ENCODE results near the gene MAPK8IP3. TPM values are rescaled to one million over a fixed set of nuclear protein-coding genes. Genes with fewer than 3 reads are reported as not detected.
"Not testable (repeated sequence)": the region's sequence is repeated elsewhere in the genome, so short reads cannot be mapped to it uniquely, and the experiment has no call there.

The MAPK8IP3 gene
- total RNA-seq, 1 experiment from 2014 or later: 41.1 TPM

DNA sequence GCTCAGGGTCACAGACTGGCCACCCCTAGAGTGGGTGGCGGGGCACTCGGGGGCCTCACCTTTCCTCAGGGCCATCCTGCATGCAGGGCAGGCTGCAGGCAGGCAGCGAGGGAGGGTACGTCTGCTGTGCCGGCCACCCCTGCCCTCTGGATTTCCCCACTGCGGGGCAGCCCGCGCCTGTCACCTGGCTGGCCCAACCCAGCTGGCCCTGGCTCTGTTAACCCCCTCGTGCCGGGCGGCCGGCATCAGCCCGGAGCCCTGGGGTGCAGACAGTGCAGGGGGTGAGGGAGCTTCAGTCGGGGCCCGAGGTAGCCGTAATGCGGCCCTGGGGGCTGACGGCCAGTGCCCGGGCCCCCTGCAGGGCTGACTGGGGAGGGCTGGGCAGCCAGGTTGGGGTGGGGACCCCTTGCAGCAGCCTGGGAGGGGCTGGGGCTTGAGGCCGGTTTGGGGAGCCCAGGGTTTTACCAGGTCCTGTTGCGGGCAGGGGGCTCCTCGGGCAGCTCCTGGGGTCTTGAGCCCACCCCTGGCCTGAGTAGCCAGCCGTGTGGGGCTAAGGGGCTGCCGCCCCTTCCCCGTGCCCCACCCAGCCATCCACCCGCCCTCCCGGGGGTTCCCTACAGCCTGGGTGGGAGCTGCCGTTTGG lies 87.7 kb downstream of the MAPK8IP3 start, which contains the start of gene IGFALS:
TSS of gene IGFALS (minus strand) at position 128 of the 643 bp plus-strand sequence. CDS start at position 75, 53 bp downstream.
- H3K9me2 ChIP-seq (replicated peaks; ENCODE audit: low read length): no peaks in the 10 kb centered on the region
- H3K79me2 ChIP-seq (ENCODE audit: low read length): no peaks in the 10 kb centered on the region
- DNase-seq (no peak), ATAC-seq (no peak)
- POLR2A ChIA-PET (ENCODE audit: unreplicated experiment): no interaction called here
- H3K36me3 ChIP-seq (ENCODE audit: low read depth, low read length): no peaks in the 10 kb centered on the region
- H3F3A ChIP-seq (ENCODE audit: low read length, unreplicated experiment): no peaks in the 10 kb centered on the region
- H2AFZ ChIP-seq (ENCODE audit: low read length): no peak within 1 kb of the TSS
- intact Hi-C loops (cut with micrococcal nuclease): no loop called here
- H3K4me1 ChIP-seq (ENCODE audit: insufficient read depth, low read length): no peaks in the 10 kb centered on the region
- no peaks in the 10 kb centered on the region for H4K20me1 ChIP-seq (ENCODE audit: low read length)
- H3K9ac ChIP-seq (ENCODE audit: low read length): no peak within 1 kb of the TSS
- no peaks in the 10 kb centered on the region for H3K27me3 ChIP-seq (ENCODE audit: low read length)
- TF ChIP-seq EZH2 (IDR thresholded peaks at IDR 0.05; ENCODE audit: low read length, unreplicated experiment) (no peak), EZH2phosphoT487 (IDR thresholded peaks at IDR 0.05; ENCODE audit: borderline replicate concordance, low read length) (no peak)
- TF ChIP-seq, protein P1, sequence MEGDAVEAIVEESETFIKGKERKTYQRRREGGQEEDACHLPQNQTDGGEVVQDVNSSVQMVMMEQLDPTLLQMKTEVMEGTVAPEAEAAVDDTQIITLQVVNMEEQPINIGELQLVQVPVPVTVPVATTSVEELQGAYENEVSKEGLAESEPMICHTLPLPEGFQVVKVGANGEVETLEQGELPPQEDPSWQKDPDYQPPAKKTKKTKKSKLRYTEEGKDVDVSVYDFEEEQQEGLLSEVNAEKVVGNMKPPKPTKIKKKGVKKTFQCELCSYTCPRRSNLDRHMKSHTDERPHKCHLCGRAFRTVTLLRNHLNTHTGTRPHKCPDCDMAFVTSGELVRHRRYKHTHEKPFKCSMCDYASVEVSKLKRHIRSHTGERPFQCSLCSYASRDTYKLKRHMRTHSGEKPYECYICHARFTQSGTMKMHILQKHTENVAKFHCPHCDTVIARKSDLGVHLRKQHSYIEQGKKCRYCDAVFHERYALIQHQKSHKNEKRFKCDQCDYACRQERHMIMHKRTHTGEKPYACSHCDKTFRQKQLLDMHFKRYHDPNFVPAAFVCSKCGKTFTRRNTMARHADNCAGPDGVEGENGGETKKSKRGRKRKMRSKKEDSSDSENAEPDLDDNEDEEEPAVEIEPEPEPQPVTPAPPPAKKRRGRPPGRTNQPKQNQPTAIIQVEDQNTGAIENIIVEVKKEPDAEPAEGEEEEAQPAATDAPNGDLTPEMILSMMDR (conservative IDR thresholded peaks at IDR 0.05; ENCODE audit: low read depth, low read length): no peak
- no peaks in the 10 kb centered on the region for H3K9me3 ChIP-seq (ENCODE audit: low read length)
- no peak within 1 kb of the TSS for H3K4me3 ChIP-seq (ENCODE audit: low read length)
- CTCF ChIA-PET: no interaction called here
- H3K27ac ChIP-seq (ENCODE audit: low read length): no peak within 1 kb of the TSS
- H3K4me2 ChIP-seq (ENCODE audit: low read length): no peak within 1 kb of the TSS
- BruUV-seq (replicated peaks): no TSS peak

DNA sequence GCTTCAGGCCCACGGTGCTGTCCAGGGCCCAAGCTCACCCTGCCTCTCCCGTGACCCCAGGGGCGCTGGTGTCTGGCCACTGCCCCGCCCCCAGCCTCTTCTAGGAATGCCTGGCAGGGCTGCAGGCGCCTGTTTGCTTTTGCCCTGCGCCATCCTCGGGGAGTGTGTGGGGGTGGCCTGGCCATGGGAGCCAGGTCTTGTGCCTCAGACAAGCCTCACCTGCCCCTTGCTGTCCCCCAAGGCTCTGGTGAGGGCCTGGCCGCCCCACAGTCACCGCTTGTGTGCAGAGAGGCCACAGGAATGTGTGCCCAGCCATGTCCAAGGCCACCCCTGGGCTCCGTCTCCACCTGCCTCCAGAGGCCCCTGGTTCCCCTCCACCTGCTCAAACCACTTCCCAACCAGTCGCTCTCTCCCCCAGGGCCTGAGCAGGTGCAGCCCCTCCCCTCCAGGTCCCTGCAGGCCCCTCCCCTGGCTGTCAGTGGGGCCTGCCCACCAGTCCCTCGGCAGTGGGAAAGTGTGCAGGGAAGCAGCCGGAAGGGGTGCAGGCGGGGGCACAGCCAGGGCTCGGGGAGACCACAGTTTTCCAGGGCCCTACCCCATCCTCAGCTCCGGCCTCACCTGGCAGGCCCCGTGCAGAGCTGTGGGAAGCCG lies 88.4 kb downstream of the MAPK8IP3 start:
- POLR2A ChIA-PET (ENCODE audit: unreplicated experiment): no interaction called here
- H3K4me2 ChIP-seq (ENCODE audit: low read length): no peak overlapping the region
- no peaks in the 10 kb centered on the region for H3K4me1 ChIP-seq (ENCODE audit: insufficient read depth, low read length)
- H2AFZ ChIP-seq (ENCODE audit: low read length): no peak overlapping the region
- H3F3A ChIP-seq (ENCODE audit: low read length, unreplicated experiment): no peaks in the 10 kb centered on the region
- CTCF ChIA-PET: no interaction called here
- H3K27me3 ChIP-seq (ENCODE audit: low read length): no peaks in the 10 kb centered on the region
- BruUV-seq (replicated peaks): no TSS peak
- no peak overlapping the region for H3K27ac ChIP-seq (ENCODE audit: low read length)
- no peak overlapping the region for H3K9ac ChIP-seq (ENCODE audit: low read length)
- H3K36me3 ChIP-seq (ENCODE audit: low read depth, low read length): no peaks in the 10 kb centered on the region
- intact Hi-C loops (cut with micrococcal nuclease): no loop called here
- no peaks in the 10 kb centered on the region for H4K20me1 ChIP-seq (ENCODE audit: low read length)
- no peak overlapping the region for H3K4me3 ChIP-seq (ENCODE audit: low read length)
- no peaks in the 10 kb centered on the region for H3K79me2 ChIP-seq (ENCODE audit: low read length)
- no peaks in the 10 kb centered on the region for H3K9me2 ChIP-seq (replicated peaks; ENCODE audit: low read length)
- TF ChIP-seq EZH2 (IDR thresholded peaks at IDR 0.05; ENCODE audit: low read length, unreplicated experiment): no peak
- H3K9me3 ChIP-seq (ENCODE audit: low read length): no peaks in the 10 kb centered on the region
- ATAC-seq (peak; percentile 15; the same call in 1 of the 2 replicates), DNase-seq (no peak)

DNA sequence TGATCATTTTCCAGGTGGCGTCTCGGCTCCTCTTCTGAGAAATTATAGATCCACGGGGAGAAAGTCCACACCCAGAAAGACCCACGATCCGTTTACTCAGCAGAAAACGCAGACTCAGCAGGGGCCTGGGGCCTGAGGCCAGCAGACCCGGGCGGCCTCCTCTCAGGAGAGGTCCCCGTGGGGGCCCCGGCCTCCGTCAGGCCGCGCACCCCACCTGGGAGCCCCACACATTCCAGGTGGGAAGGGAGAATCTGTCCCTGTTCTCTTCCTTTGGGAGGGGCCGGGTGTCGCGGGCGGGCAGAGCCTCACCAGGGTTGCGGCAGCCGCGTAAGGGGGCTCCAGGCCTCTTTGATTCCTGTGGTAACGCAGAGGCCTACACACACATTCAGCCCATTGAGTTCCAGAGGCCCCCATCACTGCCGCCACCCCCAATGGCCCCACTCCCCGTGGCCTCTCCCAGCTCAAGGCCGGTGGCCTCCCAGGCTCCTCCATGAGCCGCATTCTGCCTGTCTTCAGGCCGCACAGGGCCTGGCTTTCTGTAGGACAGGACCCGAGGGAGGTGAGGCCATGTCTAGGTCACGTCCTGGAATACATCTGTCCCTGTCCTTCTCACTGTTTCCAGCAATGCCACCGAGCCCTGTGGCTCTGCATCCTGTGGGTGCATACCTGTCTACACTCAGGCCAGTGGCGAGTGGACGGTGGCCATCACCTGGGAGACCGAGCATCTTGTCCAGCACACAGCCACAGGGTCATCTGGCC lies 89.1 kb downstream of the MAPK8IP3 start:
- no peak overlapping the region for H3K27ac ChIP-seq (ENCODE audit: low read length)
- H3K4me1 ChIP-seq (ENCODE audit: insufficient read depth, low read length): no peaks in the 10 kb centered on the region
- H3K9ac ChIP-seq (ENCODE audit: low read length): no peak overlapping the region
- H3K4me3 ChIP-seq (ENCODE audit: low read length): no peak overlapping the region
- no peak for ATAC-seq
- no peaks in the 10 kb centered on the region for H3K36me3 ChIP-seq (ENCODE audit: low read depth, low read length)
- H4K20me1 ChIP-seq (ENCODE audit: low read length): no peaks in the 10 kb centered on the region
- no peak overlapping the region for H2AFZ ChIP-seq (ENCODE audit: low read length)
- H3K27me3 ChIP-seq (ENCODE audit: low read length): no peaks in the 10 kb centered on the region
- no peaks in the 10 kb centered on the region for H3K79me2 ChIP-seq (ENCODE audit: low read length)
- H3F3A ChIP-seq (ENCODE audit: low read length, unreplicated experiment): no peaks in the 10 kb centered on the region
- ChIA-PET POLR2A (ENCODE audit: unreplicated experiment) (no interaction called here), CTCF (no interaction called here)
- H3K9me2 ChIP-seq (replicated peaks; ENCODE audit: low read length): no peaks in the 10 kb centered on the region
- H3K4me2 ChIP-seq (ENCODE audit: low read length): no peak overlapping the region
- DNase-seq: no peak
- no TSS peak for BruUV-seq (replicated peaks)
- intact Hi-C loops (cut with micrococcal nuclease): no loop called here
- H3K9me3 ChIP-seq (ENCODE audit: low read length): no peaks in the 10 kb centered on the region
- no peak for TF ChIP-seq EZH2 (IDR thresholded peaks at IDR 0.05; ENCODE audit: low read length, unreplicated experiment)
- TF ChIP-seq, protein P1 (conservative IDR thresholded peaks at IDR 0.05; ENCODE audit: low read depth, low read length): no peak

DNA sequence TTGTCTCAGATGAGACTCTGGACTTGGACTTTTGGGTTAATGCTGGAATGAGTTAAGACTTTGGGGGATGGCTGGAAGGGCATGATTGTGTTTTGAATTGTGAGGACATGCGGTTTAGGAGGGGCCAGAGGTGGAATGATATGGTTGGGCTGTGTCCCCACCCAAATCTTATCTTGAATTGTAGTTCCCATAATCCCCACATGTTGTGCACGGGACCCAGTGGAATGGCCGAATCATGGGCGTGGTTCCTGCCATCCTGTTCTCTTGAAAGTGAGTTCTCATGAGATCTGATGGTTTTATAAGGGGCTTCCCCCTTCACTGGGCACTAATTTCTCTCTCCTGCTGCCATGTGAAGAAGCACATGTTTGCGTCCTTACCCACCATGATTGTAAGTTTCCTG lies 93.3 kb downstream of the MAPK8IP3 start:
- H3F3A ChIP-seq (ENCODE audit: low read length, unreplicated experiment); H4K20me1 ChIP-seq (ENCODE audit: low read length); H3K36me3 ChIP-seq (ENCODE audit: low read depth, low read length); H3K27ac ChIP-seq (ENCODE audit: low read length); H3K4me2 ChIP-seq (ENCODE audit: low read length); H3K9me3 ChIP-seq (ENCODE audit: low read length); intact Hi-C loops (cut with micrococcal nuclease); H3K4me3 ChIP-seq (ENCODE audit: low read length); ATAC-seq; BruUV-seq (replicated peaks); CTCF ChIA-PET; H3K27me3 ChIP-seq (ENCODE audit: low read length); POLR2A ChIA-PET (ENCODE audit: unreplicated experiment); H2AFZ ChIP-seq (ENCODE audit: low read length); H3K9ac ChIP-seq (ENCODE audit: low read length); H3K79me2 ChIP-seq (ENCODE audit: low read length); H3K4me1 ChIP-seq (ENCODE audit: insufficient read depth, low read length); H3K9me2 ChIP-seq (replicated peaks; ENCODE audit: low read length); DNase-seq: not testable (repeated sequence)
